ENCODE results near the gene FXYD6.

DNA sequence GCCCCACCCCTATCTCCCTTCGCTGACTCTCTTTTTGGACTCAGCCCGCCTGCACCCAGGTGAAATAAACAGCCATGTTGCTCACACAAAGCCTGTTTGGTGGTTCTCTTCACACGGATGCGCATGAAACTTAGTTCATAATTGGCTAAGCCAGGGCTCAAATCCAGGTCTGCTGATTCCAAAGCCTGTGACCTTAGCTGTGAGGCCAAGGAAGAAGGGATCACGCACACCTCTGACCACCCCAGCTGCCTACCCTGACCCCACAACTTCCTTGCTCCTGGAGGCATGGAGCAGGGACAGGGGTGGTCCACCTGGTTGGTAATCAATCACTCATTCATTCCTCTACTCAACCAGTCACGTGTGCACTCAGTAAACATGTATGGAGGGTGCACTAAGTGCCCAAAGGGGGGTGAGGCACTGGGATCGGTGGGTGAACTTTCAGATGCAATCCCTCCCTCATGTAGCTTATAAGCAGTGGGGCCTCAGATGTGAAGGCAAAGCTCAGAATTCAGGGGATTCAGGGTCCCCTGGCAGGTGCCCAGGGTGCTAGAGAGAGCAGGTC lies 62.2 kb downstream of the FXYD6 start:
- no peak for TF ChIP-seq RAD21 (IDR thresholded peaks at IDR 0.05; ENCODE audit: low read depth)
- TF ChIP-seq, protein P1, sequence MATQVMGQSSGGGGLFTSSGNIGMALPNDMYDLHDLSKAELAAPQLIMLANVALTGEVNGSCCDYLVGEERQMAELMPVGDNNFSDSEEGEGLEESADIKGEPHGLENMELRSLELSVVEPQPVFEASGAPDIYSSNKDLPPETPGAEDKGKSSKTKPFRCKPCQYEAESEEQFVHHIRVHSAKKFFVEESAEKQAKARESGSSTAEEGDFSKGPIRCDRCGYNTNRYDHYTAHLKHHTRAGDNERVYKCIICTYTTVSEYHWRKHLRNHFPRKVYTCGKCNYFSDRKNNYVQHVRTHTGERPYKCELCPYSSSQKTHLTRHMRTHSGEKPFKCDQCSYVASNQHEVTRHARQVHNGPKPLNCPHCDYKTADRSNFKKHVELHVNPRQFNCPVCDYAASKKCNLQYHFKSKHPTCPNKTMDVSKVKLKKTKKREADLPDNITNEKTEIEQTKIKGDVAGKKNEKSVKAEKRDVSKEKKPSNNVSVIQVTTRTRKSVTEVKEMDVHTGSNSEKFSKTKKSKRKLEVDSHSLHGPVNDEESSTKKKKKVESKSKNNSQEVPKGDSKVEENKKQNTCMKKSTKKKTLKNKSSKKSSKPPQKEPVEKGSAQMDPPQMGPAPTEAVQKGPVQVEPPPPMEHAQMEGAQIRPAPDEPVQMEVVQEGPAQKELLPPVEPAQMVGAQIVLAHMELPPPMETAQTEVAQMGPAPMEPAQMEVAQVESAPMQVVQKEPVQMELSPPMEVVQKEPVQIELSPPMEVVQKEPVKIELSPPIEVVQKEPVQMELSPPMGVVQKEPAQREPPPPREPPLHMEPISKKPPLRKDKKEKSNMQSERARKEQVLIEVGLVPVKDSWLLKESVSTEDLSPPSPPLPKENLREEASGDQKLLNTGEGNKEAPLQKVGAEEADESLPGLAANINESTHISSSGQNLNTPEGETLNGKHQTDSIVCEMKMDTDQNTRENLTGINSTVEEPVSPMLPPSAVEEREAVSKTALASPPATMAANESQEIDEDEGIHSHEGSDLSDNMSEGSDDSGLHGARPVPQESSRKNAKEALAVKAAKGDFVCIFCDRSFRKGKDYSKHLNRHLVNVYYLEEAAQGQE (IDR thresholded peaks at IDR 0.05; ENCODE audit: low read depth), result no peak
- TF ChIP-seq EP300 (IDR thresholded peaks at IDR 0.05; ENCODE audit: borderline replicate concordance), result no peak
- TF ChIP-seq, protein P2, sequence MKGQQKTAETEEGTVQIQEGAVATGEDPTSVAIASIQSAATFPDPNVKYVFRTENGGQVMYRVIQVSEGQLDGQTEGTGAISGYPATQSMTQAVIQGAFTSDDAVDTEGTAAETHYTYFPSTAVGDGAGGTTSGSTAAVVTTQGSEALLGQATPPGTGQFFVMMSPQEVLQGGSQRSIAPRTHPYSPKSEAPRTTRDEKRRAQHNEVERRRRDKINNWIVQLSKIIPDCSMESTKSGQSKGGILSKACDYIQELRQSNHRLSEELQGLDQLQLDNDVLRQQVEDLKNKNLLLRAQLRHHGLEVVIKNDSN (IDR thresholded peaks at IDR 0.05), result no peak
- no peak for TF ChIP-seq YY1 (IDR thresholded peaks at IDR 0.05; ENCODE audit: low read depth)
- no peak for TF ChIP-seq NFIC (IDR thresholded peaks at IDR 0.05)
- TF ChIP-seq ZBTB7A (IDR thresholded peaks at IDR 0.05; ENCODE audit: low read depth), result no peak
- TF ChIP-seq, protein P3, sequence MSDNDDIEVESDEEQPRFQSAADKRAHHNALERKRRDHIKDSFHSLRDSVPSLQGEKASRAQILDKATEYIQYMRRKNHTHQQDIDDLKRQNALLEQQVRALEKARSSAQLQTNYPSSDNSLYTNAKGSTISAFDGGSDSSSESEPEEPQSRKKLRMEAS (IDR thresholded peaks at IDR 0.05), result no peak
- no peak for TF ChIP-seq TAF1 (IDR thresholded peaks at IDR 0.05; ENCODE audit: low read depth)
- TF ChIP-seq CEBPB (IDR thresholded peaks at IDR 0.05), result no peak
- no peak for TF ChIP-seq FOXM1 (IDR thresholded peaks at IDR 0.05; ENCODE audit: borderline replicate concordance, low read depth)
- no peak for TF ChIP-seq TEAD4 (IDR thresholded peaks at IDR 0.05)

All from Ishikawa (cell line).